ENCODE results near the gene DOK6.

GRCh38 chr18:69559604-69560003 is 158.9 kb downstream of the DOK6 start:
- TF ChIP-seq CTCF (IDR thresholded peaks at IDR 0.05) = no peak
- no peak for TF ChIP-seq EZH2 (IDR thresholded peaks at IDR 0.05; ENCODE audit: borderline replicate concordance, insufficient read depth, low read depth, low read length, poor library complexity, severe bottlenecking)

Data from B cell (primary cell).